ENCODE data around the gene ADM2.

GRCh38 chr22:50508897-50509296 is 27.6 kb downstream of the ADM2 start:
- TF ChIP-seq CTCF (IDR thresholded peaks at IDR 0.05) (no peak), POLR2A (IDR thresholded peaks at IDR 0.05) (no peak)
